ENCODE data around the gene PBOV1.

Gene PBOV1

DNA sequence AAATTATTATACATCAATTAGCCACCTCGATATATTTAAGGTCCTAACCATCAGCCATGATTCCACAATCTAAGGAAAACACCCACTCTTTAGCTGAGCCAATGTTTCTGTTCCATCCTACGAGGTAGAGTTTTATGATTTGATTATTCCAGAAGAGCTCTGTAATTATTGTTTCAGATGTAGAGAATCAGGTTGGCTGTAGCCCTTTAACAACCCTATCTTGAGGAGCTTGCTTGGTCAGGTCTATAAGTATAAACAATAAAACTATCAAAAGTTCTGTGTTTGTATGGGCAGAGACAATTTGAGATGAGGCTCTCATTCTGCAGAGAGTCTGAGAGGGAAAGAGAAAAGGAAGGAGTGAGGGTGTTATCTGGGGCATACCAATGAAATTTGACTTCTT lies at the start of gene PBOV1:
Gene PBOV1, minus strand, starts transcription at position 43 of the 400 bp plus-strand sequence. CDS start 96 bp downstream, outside the sequence.
- no peak for DNase-seq

DNA sequence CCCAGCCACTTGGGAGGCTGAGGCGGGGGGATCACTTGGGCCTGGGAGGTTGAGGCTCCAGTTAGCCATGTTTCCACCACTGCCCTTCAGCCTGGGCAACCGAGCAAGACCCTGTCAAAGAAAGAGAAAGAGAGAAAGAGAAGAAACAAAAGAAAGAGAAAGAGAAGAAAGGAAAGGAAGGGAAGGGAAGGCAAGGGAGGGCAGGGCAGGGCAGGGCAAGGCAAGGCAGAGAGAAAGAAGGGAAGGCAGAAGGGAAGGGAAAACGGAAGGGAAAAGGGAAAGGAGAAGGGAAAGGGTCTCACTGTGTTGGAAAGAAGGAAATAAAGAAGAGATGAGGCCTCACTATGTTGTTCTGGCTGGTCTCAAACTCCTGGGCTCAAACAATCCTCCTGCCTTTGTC lies 47.8 kb upstream of the PBOV1 start:
- no peak for DNase-seq

DNA sequence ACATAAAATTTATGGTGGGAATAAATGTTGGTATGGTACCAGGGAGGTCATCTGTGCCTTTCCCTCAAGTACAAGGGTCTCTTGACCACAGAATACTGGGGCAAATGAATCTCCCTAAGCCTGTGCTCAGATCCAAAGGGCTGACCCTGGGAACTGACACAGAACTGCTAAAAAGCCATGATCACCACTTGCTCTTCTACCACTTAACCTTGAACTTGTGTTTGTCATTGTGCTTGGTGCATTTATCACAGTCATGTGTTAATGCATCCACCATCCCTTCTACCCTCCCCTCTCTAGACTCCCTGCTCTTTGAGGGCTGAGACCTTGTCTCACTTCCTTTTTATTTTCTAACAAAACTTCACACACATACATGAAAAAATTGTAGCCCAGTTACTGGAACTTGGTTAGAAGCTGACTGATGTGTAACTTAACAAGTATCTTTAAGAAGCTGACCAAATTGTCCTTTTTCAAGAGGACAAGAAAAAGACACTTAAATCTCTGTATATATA lies 46.1 kb upstream of the PBOV1 start:
- DNase-seq, result no peak

DNA sequence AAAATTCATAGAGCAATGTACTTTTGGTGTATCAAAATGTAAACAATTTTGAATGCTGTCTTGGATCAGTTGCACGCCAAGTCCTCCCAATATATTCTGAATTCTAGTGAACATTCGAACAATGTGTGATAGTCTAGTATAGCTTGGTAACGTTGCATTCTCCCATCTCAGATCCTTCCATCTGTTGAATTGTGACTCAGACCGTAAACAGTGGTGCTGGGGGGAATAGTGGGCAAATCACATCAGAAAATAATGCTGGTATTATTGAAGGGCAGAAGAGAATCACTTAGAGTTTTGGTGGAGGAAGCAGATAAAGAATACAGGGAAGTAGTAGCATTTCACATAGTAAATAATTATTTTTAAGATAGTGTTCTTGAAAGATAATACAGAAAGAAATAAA lies 45.7 kb upstream of the PBOV1 start:
- no peak for DNase-seq

DNA sequence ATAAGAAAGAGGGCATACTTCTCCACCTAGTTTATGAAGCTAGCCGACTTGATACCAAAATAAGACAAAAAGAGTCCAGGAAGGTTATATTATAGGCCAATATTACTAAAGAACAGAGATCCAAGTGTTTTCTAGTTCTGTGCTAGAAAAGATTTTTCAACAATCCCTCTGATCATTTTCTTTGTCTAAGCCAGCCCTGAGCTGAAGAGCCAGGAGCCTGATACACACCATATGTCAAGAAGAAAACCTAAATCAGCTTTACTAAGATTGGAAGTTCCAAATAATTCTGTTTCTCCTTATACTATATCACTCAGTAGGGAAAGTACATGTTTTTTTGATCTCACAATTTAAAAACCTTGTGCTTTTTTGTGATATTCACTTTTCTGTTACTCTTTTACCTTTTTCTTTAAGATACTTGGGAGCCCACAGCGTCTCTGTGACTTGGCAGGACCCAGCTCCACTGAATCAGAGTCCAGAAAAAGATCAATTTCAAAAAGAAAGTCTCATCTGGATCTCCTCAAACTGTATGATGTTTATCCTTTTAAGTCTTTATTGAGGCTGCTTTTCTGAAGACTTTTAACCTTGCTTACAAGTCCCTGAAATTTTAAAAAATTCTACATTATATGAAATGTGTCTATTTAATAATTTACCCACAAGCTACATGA lies 43.0 kb upstream of the PBOV1 start:
- no peak for DNase-seq

DNA sequence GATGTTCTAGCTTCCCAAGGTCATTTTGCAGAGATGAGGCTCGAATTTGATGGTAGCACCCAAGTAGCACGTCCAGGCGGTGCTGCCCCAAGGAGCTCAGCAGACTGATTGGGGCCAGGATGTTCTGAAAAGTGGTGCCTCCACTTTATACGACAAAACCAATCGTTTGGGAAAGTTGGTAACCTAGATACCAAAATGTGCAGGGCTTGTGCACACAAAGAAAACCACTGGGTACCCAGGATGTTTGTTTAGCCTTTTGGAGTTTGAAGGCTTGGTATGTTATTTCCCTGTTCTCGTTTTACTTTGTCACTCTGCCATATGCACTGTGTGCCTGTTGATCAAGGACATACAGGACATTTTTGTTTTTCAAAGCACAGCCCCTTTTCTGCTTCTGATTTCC lies 40.7 kb upstream of the PBOV1 start:
- no peak for DNase-seq

DNA sequence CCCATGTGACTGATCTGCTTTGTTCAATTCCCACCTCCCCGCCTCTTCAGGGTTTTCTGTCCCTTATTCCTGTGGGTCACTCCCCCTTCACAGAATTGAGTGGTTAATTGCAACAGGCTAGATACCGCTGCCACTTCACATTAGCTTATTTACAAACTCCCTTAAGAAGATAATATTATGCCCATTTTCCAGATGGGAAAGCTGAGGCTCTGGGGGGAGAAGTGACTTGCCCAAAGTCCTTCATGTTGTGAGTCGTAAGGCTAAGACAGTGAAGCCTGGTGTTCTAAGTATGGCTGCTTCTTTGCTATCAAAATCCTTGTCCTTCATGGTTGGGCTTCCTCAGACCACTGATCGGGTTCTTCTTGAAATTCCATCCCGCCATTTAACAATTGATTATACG lies 39.9 kb upstream of the PBOV1 start:
- DNase-seq, result no peak

DNA sequence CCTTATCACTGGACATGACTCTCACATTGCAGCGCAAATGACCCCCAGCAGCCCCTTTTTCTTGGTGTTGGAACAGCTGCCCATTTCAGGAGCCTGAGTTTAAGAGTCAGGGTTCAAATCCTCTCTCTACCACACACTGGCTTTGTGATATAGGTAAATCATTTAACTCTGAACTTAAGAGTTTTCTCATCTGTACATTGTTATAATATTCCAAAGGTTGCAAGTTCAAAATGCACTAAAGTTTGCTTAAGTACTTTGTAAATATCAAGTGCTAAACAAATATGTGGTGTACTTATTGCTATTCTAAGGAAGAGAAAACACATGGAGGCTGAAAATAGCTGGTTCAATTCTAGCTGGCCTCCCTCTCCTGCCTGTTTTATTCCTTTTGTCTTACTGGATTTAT lies 39.3 kb upstream of the PBOV1 start:
- DNase-seq, result no peak

DNA sequence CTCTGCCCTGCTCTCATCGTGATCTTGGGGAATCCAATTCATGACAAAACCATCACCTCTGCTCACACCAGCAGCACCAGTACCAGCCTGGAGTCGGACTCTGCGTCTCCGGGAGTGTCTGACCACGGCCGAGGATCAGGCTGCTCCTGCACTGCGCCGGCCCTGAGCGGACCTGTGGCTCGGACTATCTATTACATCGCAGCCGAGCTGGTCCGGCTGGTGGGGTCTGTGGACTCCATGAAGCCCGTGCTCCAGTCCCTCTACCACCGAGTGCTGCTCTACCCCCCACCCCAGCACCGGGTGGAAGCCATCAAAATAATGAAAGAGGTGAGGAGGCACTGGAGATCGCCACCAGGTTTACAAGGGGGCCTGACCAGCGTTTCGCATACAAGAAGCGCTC lies 37.2 kb upstream of the PBOV1 start:
- DNase-seq, result no peak

DNA sequence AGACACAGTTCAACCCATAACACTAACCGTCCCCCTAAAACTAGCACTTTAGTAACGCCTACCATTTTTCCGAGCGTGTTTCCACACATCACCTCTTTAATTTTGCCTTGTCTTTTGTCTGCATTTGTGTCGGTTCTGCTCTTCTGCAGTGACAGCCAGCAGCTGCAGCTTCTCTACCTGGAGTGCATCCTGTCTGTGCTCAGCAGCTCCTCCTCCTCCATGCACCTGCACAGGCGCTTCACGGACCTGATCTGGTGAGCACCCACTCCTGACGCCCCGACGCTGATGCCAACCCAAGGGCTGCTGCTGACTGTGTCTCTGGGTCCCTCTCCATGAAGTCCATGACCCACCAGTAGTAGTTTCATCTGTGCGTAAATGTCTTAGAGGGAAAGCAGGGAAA lies 35.4 kb upstream of the PBOV1 start:
- DNase-seq, result no peak

DNA sequence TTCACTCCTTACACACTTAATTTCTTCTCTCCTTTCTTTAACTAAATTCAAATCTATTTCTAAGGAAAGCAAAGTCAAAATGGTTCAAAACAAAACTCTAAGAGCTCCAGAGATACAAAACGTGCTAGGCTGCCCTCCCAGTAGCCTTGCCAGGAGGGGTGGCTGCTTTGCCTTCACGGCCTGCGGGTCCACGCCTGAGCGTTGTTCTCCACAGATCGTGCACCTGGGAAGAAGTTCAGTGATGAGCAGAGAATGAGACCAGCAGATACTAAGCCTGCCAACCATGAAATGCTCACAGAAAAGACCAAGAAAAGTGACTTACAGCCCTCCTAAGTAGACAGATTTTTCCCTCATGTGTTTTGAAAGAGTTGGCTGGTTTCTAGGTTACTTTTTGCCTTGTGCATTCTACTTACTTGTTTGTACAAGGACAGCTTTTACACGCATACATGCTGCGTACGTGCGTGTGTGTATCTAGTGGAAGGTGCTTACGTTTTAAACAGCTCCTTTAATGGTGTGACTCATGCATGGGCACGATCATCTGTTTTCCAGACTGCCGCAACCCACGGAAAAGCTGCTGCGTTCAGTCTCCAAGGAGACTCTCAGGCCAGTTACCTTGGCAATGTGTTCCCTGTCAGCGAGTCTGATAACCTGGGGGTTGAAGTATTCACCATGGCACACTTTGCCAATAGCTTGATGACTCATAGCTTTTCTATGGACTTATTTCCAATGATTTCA lies 32.4 kb upstream of the PBOV1 start:
- DNase-seq, result no peak

DNA sequence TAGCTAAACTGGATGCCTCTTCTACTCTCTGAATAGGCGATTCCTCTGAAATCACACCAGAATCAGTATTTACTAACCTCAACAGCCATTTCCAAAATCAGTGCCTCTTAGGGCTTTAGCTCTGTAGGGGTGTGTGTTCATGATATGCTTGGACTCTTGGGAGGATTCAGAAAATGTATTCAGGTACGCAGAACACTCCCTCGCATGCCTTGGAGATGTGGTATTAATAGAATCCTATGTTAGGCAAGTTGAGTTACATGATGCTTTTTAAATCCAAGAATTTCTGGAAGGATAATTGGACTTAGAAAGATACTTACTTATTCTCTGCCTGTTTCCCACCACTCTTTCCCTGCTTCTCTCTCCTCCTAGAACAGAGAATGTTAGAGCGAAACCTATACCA lies 31.8 kb upstream of the PBOV1 start:
- DNase-seq, result no peak

DNA sequence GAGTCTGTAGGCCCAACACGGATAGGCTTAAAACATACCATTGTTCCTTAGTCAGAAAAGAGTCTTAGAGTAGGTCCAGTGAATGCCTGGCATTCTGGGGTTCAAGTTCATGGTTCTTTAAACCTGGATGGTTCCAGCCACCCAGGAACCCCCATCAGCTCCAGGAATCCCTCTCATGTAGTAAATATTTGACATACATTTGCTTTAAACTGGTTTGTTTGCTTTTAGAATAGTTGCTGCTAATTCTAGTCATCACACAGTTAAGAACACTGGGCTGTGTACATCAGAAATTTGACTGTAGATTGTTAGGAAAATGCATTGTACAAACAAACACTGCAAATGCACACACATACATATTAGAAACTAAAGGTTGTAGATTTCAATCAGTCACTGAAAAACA lies 30.6 kb upstream of the PBOV1 start:
- no peak for DNase-seq

DNA sequence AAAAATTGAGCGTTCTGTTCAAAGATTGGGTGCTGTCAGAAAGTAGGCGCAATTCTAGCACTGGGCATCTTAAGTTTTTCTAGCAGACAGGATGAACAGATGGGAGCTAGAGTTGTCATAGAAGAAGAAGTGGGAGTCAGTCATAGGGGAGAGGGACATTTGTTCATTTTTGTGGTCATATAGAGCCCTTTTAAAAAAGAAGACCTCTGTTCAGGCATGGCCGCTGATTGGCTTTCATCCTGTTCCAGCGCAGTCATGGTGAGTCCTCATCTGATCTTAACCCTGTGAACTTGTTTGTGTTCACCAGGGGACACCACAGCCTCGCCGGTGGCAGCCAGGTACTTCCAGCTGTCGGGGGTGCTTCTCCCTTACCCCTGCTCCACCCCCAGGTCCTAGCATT lies 29.7 kb upstream of the PBOV1 start:
- no peak for DNase-seq

DNA sequence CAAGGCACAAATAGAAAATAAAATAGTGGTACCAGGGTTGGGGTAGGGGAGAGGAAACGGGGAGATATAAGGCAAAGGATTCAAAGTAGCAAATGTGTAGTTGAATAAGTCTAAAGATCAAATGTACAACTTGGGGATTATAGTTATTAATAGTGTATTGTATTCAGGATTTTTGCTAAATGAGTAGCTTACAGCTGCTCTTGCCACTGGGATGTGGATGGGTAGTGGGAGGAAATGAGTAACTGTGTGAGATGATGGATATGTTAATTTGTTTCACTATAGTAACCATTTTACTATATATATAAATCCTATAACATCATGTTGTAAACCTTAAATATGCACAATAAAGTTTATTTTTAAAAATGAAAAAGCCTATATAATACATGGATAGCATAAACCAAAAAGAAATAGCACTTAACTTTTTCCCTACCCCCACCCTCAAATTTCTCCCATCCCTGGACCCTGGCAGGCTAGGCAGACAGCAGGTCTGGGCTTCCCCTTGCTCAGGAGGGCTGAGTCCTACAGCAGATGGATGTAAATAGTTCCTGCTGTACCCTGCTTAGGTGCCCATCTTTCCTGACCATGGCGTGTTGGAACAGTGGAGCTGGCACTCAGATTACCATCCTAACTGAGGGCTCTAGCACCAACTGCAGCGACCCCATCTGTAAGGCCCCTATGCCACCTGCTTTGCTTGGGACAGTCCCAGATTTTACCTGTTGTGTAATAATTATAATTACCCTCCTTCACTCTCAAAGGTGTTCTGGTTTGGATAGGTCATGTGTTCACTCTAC lies 28.6 kb upstream of the PBOV1 start:
- DNase-seq, result no peak

DNA sequence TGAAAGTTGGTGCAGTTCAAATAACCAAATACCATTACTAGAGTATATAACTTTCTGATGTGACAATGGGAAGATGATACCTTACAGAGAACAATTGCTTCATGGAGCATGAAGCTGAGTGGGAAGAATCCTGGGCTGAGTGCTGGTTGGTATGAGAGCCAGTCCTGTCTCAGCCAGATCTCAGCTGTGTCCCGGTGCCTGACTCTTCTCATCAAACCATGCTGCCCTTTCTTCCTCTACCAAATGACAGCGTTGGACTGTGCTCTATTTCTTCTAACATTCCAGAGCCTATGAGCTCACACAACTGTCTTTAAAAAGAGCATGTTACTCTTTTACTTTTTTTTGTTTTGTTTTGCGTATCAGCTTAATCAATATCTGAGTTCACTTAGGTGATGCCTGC lies 27.5 kb upstream of the PBOV1 start:
- DNase-seq, result no peak

DNA sequence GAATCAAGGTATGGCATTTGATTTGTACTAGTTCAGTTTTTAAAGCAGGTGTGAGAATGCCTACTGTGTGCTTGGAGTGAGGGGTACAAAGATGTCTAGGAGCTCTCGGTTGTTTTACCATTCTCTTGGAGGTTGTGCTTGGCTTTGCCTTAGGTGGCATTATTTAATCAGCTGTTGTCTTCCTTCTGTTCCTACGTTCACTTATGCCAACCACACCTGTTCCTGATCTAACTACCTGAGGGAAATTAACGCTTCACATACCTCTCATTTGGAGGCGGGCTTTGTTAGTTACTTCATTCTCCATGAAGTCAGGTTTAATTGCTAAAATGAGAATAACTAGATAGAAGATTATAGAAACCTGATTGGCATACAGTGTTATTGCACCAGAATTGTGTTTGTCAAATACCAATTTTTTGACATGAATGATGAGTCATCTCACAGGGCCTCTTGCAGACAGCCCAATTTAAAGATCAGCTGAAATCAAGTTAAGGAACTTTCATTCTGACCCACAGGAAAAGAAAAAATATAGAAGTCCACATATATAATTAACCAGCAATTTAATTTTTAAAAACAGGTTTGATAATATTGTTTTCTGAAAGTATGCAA lies 24.8 kb upstream of the PBOV1 start:
- no peak for DNase-seq

DNA sequence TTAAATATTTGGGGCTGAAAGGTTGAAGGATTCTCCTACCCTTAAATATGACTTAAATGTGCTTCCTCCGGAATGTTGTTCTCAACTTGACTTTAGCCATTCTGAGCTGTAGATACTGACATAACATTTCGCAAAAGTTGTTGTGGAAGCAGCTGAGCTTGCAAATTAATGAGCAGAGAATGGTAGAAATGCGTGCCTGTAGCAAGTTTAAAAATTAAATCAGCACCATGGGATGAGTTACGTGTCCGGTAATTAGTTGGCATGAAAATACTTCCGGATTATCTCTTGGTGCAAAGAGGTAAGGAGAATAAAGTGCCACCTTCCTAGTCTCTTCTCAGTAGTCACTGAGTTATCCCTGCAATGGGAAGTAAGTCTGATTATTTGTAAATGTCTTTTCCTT lies 23.6 kb upstream of the PBOV1 start:
- no peak for DNase-seq

DNA sequence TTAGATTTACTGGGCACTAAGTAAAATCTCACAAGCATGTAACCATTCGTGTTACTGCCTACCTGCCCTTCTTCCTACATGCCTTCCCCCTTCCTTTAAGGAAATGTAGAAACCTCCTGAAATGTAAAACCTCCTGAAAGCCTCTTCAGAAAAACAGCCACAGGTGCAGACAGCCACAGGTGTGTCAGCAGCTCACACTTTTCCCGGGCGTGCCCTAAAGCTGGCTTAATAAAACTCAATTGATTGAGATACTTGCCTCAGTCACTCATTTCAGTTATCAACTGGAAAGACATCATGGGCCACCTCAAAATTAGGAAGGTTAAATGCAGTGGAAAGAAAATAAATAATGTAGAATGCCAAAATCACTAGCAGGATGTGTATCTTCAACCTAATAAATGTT lies 23.1 kb upstream of the PBOV1 start:
- no peak for DNase-seq

DNA sequence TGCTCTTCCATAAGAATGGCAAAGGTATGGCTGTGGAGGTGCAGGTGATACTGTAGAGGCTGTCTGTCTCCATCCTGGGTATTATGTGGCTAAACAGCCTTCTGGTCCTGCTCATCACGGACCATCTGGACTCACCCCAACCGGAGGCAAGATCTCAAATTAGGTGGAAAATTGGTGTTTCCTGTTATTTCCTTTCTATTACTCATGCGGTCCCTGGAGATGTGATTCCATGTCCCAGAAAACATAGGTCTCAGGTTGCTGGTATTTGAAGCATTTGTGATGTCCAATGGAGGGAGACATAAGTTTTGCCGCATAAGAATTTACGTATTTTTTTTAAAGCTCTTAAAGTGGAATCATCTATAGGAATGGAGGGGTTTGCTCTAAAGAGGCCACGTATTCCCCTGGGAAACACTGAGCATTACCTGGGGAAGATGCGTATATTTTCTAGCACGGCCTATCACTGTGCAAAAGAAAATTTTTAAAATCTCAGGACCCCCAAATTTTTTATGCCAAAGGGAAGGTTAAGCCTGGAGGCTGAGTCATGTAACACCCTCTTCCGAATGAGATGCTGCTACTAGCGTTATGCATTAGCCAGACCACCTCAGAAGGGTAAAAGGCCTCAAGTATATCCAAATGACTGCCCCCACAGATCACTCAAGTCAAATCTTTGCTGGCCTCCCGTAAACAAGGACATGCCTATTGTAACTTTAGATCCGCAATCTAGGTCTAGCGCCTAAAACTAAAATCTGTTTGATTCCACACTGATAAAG lies 22.4 kb upstream of the PBOV1 start:
- peak in 1 of 2 experiments; percentile 21 for DNase-seq

DNA sequence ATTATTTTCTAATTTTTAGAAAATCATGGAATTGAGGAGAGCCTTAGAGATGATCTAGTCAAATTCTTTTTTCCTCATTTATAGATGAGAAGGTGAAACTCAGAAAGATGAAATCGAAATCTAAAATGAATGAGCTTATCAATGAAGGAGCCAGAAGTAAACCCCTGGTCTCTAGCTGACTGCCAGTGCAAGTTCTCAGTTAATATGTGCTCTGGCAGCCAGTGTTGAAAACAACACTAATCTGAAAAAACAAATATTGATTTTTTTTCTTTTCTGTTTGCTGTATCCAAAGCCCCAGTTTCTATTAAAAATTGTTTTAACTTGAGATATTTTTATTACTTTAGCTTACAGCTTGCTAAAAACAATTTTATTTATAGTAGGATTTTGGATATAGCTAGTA lies 21.5 kb upstream of the PBOV1 start:
- DNase-seq, result no peak

DNA sequence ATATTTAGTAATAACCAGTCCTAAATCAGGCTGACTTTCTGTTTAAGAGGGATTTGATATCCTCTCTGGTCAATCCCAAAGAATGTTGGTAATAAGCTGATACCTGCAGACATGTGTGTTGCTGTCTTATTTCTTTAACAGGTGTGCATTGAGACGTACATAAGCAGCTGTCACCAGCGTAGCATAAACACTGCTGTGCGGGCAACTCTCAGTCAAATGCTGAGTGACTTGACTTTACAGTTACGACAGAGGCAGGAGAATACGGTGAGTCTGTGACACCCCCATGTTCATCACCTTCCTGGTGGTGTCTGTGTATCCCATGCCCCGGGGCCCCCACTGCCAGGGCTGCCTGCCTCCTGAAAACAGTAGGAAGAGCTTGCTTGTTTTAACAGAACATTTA lies 20.1 kb upstream of the PBOV1 start:
- DNase-seq, result no peak

DNA sequence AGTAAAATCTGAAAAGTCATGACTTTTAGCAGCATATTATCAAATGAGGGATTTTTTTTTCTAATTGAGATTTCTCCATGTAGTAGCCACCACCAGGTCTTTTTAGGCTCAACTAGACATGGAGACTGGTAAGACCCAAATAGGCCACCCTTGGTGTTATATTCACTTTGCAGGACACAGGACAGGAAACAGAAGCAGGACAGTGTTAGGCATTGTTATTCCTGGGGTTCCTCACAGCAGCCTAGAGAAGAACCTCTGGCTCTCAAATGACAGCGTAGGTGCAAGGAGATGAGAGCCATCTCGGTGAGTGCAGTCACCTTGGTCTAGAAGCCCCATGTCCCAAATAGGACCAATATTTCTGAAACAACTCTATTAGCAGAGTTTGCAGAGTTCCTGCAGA lies 19.2 kb upstream of the PBOV1 start:
- no peak for DNase-seq

Measured in NCI-H524 (cell line).